H1 (cell line): ENCODE measurements around the gene CMSS1. TPM values are rescaled to one million over a fixed set of nuclear protein-coding genes. Genes with fewer than 3 reads are reported as not detected.
A peak's percentile ranks its signal among the peaks of the same experiment; 100 is the strongest.

Source experiments
- CTCF ChIA-PET: fragments of 300-600 bp; sonication (Branson Sonifier 250); formaldehyde crosslinking; loops from one replicate; lab custom pipeline; 2021; ENCODE audit not compliant: partially characterized antibody; lab: Charles Lee
- POLR2A ChIA-PET: fragments of 300-600 bp; sonication (Branson Sonifier 250); formaldehyde crosslinking; loops from one replicate; lab custom pipeline; 2021; ENCODE audit warnings: inconsistent platforms; ENCODE audit not compliant: partially characterized antibody; lab: Charles Lee
- DNase-seq, 2 experiments: peaks; one replicate each; pipeline versions ENCODE4 v3.0.0 to v3.0.0-alpha.2; 2010 to 2022; ENCODE audit warnings: low spot score in 2 of 2, low read depth in 1 of 2, mixed read lengths in 1 of 2
- FAIRE-seq: peaks from 2 replicates; lab custom pipeline; 2011; peaks lifted over from hg19 to GRCh38; lab: Jason Lieb, UNC
- H2AFZ ChIP-seq: 2 replicates; pipeline ENCODE4 v1.8.1; 2012; ENCODE audit warnings: low read length, inconsistent platforms
- H2AK5ac ChIP-seq: 2 replicates; pipeline ENCODE4 v1.6.1; 2013; ENCODE audit warnings: low read depth, low read length
- H2BK120ac ChIP-seq: replicated peaks from 2 replicates; pipeline ENCODE3; 2013; ENCODE audit warnings: low read depth, low read length, inconsistent platforms
- H2BK12ac ChIP-seq: 2 replicates; pipeline ENCODE4 v1.6.1; 2013; ENCODE audit warnings: low read depth, low read length
- H2BK15ac ChIP-seq: 2 replicates; pipeline ENCODE4 v1.6.1; 2013; ENCODE audit warnings: low read length
- H2BK20ac ChIP-seq: 2 replicates; pipeline ENCODE4 v1.6.1; 2013; ENCODE audit warnings: low read length
- H2BK5ac ChIP-seq: 2 replicates; pipeline ENCODE4 v1.6.1; 2013; ENCODE audit warnings: low read depth, low read length
- H3K14ac ChIP-seq: 2 replicates; pipeline ENCODE4 v1.6.1; 2013; ENCODE audit warnings: inconsistent platforms; ENCODE audit not compliant: insufficient read length
- H3K18ac ChIP-seq: 2 replicates; pipeline ENCODE4 v1.6.1; 2013; ENCODE audit warnings: low read length; ENCODE audit errors: extremely low read depth
- H3K23ac ChIP-seq: 2 replicates; pipeline ENCODE4 v1.6.1; 2013; ENCODE audit warnings: inconsistent platforms; ENCODE audit not compliant: insufficient read length
- H3K23me2 ChIP-seq: 2 replicates; pipeline ENCODE4 v1.6.1; 2013; ENCODE audit warnings: low read depth, low read length
- H3K27ac ChIP-seq: 2 replicates; pipeline ENCODE4 v1.6.1; 2011; ENCODE audit warnings: low read depth, low read length, inconsistent platforms
- H3K27me3 ChIP-seq, 4 experiments: replicated peaks in 1 of 4; 1 replicate in 1 of 4; 2 replicates in 3 of 4; pipeline versions ENCODE4 v1.6.1 to v1.8.1; 2011 to 2013; ENCODE audit warnings: low read length in 3 of 4, mild to moderate bottlenecking in 3 of 4, inconsistent platforms in 2 of 4, mixed read lengths in 2 of 4, moderate library complexity in 1 of 4; ENCODE audit not compliant: control insufficient read depth in 3 of 4, insufficient read depth in 3 of 4; ENCODE audit errors: extremely low read depth in 1 of 4
- H3K36me3 ChIP-seq, 4 experiments: 2 replicates each; pipeline versions ENCODE4 v1.6.1 to v1.8.1; 2011 to 2013; ENCODE audit warnings: mild to moderate bottlenecking in 4 of 4, low read length in 3 of 4, moderate library complexity in 2 of 4, control low read depth in 1 of 4, inconsistent platforms in 1 of 4; ENCODE audit not compliant: insufficient read depth in 4 of 4, control insufficient read depth in 2 of 4
- H3K4ac ChIP-seq: replicated peaks from 2 replicates; pipeline ENCODE3; 2013; ENCODE audit warnings: low read length, low read depth, mixed read lengths, inconsistent platforms; ENCODE audit not compliant: insufficient read length
- H3K4me1 ChIP-seq, 4 experiments: replicated peaks in 1 of 4; 1 replicate in 1 of 4; 2 replicates in 3 of 4; pipeline versions ENCODE4 v1.6.1 to v1.8.1; 2011 to 2013; ENCODE audit warnings: low read length in 3 of 4, inconsistent platforms in 2 of 4, mixed read lengths in 1 of 4; ENCODE audit not compliant: insufficient read depth in 4 of 4, control insufficient read depth in 3 of 4
- H3K4me2 ChIP-seq, 2 experiments: 2 replicates each; pipeline versions ENCODE4 v1.6.1 to v1.8.1; 2011 to 2013; ENCODE audit warnings: low read depth in 2 of 2, low read length in 2 of 2, control low read depth in 1 of 2, inconsistent platforms in 1 of 2, mild to moderate bottlenecking in 1 of 2; ENCODE audit not compliant: insufficient read depth in 1 of 2
- H3K4me3 ChIP-seq, 4 experiments: fragments of 200-600, 300-600 bp in 1 of 4; sonication (generic), shearing (Covaris generic), sonication (Bioruptor Twin) in 1 of 4; 2 replicates each; pipeline versions ENCODE4 v1.5.1 to v1.8.1; 2011 to 2016; ENCODE audit warnings: low read length in 4 of 4, low read depth in 3 of 4, control low read depth in 2 of 4, inconsistent platforms in 2 of 4, mild to moderate bottlenecking in 2 of 4, mixed read lengths in 1 of 4, moderate library complexity in 1 of 4; ENCODE audit not compliant: insufficient read depth in 2 of 4; ENCODE audit errors: extremely low read depth in 1 of 4
- H3K56ac ChIP-seq: replicated peaks from 2 replicates; pipeline ENCODE3; 2013; ENCODE audit warnings: low read depth, mild to moderate bottlenecking, mixed read lengths, low read length, inconsistent platforms; ENCODE audit not compliant: insufficient read length
- H3K79me1 ChIP-seq: 2 replicates; pipeline ENCODE4 v1.6.1; 2013; ENCODE audit warnings: low read depth, low read length, control low read depth
- H3K79me2 ChIP-seq, 2 experiments: 2 replicates each; pipeline versions ENCODE4 v1.6.1 to v1.8.1; 2012 to 2013; ENCODE audit warnings: low read length in 2 of 2, mild to moderate bottlenecking in 2 of 2, inconsistent platforms in 1 of 2; ENCODE audit not compliant: insufficient read depth in 2 of 2, control insufficient read depth in 1 of 2
- H3K9ac ChIP-seq, 4 experiments: replicated peaks in 1 of 4; 1 replicate in 1 of 4; 2 replicates in 3 of 4; pipeline versions ENCODE4 v1.6.1 to v1.8.1; 2011 to 2013; ENCODE audit warnings: low read depth in 3 of 4, low read length in 3 of 4, control low read depth in 2 of 4, mild to moderate bottlenecking in 2 of 4, moderate library complexity in 2 of 4, inconsistent platforms in 1 of 4; ENCODE audit errors: extremely low read depth in 1 of 4
- H3K9me3 ChIP-seq, 2 experiments: 2 replicates each; pipeline versions ENCODE4 v1.6.1 to v1.8.1; 2012 to 2013; ENCODE audit warnings: mild to moderate bottlenecking in 2 of 2, moderate library complexity in 2 of 2, control low read depth in 1 of 2, inconsistent platforms in 1 of 2, low read depth in 1 of 2, low read length in 1 of 2, mixed read lengths in 1 of 2; ENCODE audit not compliant: insufficient read depth in 2 of 2
- H4K20me1 ChIP-seq, 2 experiments: replicated peaks in 1 of 2; 2 replicates each; pipeline versions ENCODE3 to v1.8.1; 2011 to 2013; ENCODE audit warnings: inconsistent platforms in 2 of 2, low read length in 2 of 2, mild to moderate bottlenecking in 1 of 2; ENCODE audit not compliant: insufficient read depth in 2 of 2, control insufficient read depth in 1 of 2
- H4K5ac ChIP-seq: 2 replicates; pipeline ENCODE4 v1.6.1; 2013; ENCODE audit warnings: low read length, low read depth, mixed read lengths, inconsistent platforms; ENCODE audit not compliant: insufficient read length
- H4K8ac ChIP-seq: 2 replicates; pipeline ENCODE4 v1.8.0; 2013; ENCODE audit warnings: mild to moderate bottlenecking, moderate library complexity, low read length, inconsistent platforms; ENCODE audit not compliant: insufficient read depth; ENCODE audit errors: extremely low read depth
- H4K91ac ChIP-seq: replicated peaks from 2 replicates; pipeline ENCODE3; 2013; ENCODE audit warnings: low read length, mixed read lengths, inconsistent platforms; ENCODE audit not compliant: insufficient read length
- BCL11A ChIP-seq, 2 experiments: IDR thresholded peaks; one replicate each; pipeline ENCODE4 v1.6.1; 2011; ENCODE audit warnings: low read depth in 2 of 2, low read length in 2 of 2, mild to moderate bottlenecking in 2 of 2
- CBX8 ChIP-seq: fragments of 300-800, 300-1000 bp; sonication (generic); IDR thresholded peaks from 2 replicates; pipeline ENCODE4 v1.7.1; 2016; ENCODE audit warnings: low read depth, low read length, borderline replicate concordance
- CHD1 ChIP-seq: IDR thresholded peaks from 2 replicates; pipeline ENCODE4 v1.6.1; 2012; ENCODE audit warnings: low read depth, low read length, improper control_type of control experiment
- GTF2F1 ChIP-seq: IDR thresholded peaks from 2 replicates; pipeline ENCODE4 v1.6.1; 2012; ENCODE audit warnings: low read depth, low read length, improper control_type of control experiment, borderline replicate concordance
- KDM1A ChIP-seq: fragments of 200-600, 300-600 bp; sonication (generic); IDR thresholded peaks from 2 replicates; pipeline ENCODE4 v1.7.1; 2016; ENCODE audit warnings: mild to moderate bottlenecking, low read length, borderline replicate concordance
- SP2 ChIP-seq: IDR thresholded peaks from 2 replicates; pipeline ENCODE4 v1.6.1; 2012; ENCODE audit warnings: mild to moderate bottlenecking, low read length, inconsistent platforms
- USF2 ChIP-seq: IDR thresholded peaks from 2 replicates; pipeline ENCODE4 v1.6.1; 2011; ENCODE audit warnings: low read length, improper control_type of control experiment
- WGBS, 2 experiments: shearing (Covaris generic) in 1 of 2; methylation state at CpG; one replicate each; pipeline versions ENCODE4 v1.1.6 to v1.1.7; 2013 to 2015; ENCODE audit warnings: low lambda C conversion rate in 2 of 2, mixed read lengths in 2 of 2, inconsistent platforms in 1 of 2, low coverage in 1 of 2, missing lambda C conversion rate in 1 of 2; ENCODE audit not compliant: insufficient replicate concordance in 2 of 2, insufficient coverage in 1 of 2, insufficient read length in 1 of 2; ENCODE audit errors: extremely low coverage in 1 of 2, missing lambda C conversion rate in 1 of 2; 5-methylcytosine and 5-hydroxymethylcytosine counted together
- polyA plus RNA-seq, 7 experiments: library from polyadenylated mRNA; depleted of rRNA in 3 of 7; stranded (reverse) in 5 of 7; unstranded in 2 of 7; fragments of >200 nt in 5 of 7; fragments of 200-250 nt in 2 of 7; gene quantifications; 1 replicate in 5 of 7; 2 replicates in 1 of 7; 4 replicates in 1 of 7; pipeline versions ENCODE4 v1.2.1 to v1.2.3, GENCODE V29; 2011 to 2013; ENCODE audit warnings: missing spikeins in 2 of 7, mixed read lengths in 2 of 7
- total RNA-seq: library from RNA; stranded (reverse); fragmentation: NEBNext Ultra II Directional; extraction: Animal tissue kit (Norgen Biotek cat#: 25700); gene quantifications from 2 replicates; pipeline ENCODE4 v1.2.1, GENCODE V29; 2021
- TF ChIP-seq, protein P1 (sequence below): IDR thresholded peaks from 2 replicates; pipeline ENCODE4 v1.6.1; 2012; ENCODE audit warnings: inconsistent platforms

CMSS1 gene
- total and polyA plus RNA-seq, 2 of the 8 experiments (the other 6 are each of a cell fraction or from before 2014, with no cell fraction given): 15.2 to 75.1 TPM

DNA sequence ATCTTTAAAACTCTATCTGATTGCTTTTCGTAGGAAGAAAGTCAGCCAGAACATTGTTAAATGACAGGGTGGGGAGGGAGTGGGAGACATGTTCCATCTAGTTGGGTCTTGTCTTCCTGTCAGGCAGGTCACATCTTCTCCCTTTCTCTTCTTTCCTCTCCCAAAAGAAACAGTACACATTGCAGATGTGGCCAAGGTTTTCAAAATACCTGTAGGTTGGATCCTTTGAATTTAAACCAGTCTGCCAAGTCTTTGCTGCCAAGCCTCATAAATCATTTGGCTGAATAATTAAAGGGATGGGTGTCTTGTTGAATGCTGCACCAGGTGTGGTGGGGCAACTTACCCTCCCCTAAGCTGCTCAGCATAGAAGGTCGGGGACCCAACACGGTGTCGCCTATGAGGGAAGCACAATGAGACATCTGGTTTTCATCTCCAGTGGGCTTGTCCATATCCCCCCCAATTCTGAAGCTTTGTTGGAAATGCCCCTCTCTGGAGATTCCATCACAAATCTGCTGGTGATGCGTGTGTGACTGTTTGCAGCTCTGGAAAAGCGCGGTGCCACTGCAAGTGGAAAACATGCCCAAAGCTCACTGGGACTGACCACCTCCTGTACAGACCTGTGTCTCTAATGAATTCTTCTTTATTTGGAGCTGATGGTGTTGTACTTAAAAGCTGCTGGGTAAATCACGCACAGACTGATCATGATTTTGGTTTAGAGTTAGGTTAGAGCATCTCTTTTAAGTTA lies 184.0 kb downstream of the CMSS1 start:
- no peak overlapping the region for H2AFZ ChIP-seq
- no peak overlapping the region for H4K5ac ChIP-seq
- DNase-seq: no peak
- no peak overlapping the region for H3K18ac ChIP-seq
- H3K9me3 ChIP-seq: no peaks in the 10 kb centered on the region; a peak in 1 of 4 replicates
- peaks cover 3 to 8% (median 5%) of the 10 kb centered on the region in 4 experiments; a peak in 5 of 7 replicates for H3K4me1 ChIP-seq
- FAIRE-seq: no peak
- H3K56ac ChIP-seq: no peak overlapping the region
- H3K23ac ChIP-seq: no peak overlapping the region
- POLR2A ChIA-PET: interaction anchor here (1.1 to 1.3 kb wide), 2 partner anchors 11 to 273 kb away, joined by 3 read pairs; no protein-coding TSS in a partner anchor
- H2BK20ac ChIP-seq: no peak overlapping the region
- H3K36me3 ChIP-seq: no peaks in the 10 kb centered on the region
- 93% methylated on average over 8 of the region's 8 CpGs; no CpG with 5 or more reads in 1 of the 2 experiments for WGBS, 2 experiments
- H2BK5ac ChIP-seq: no peak overlapping the region
- H2AK5ac ChIP-seq: no peak overlapping the region
- H3K9ac ChIP-seq: peak overlapping the region in 1 of 4 experiments; percentile 14; a peak in 1 of 7 replicates
- no peak overlapping the region for H3K14ac ChIP-seq
- no peak overlapping the region for H3K4me2 ChIP-seq
- no peak overlapping the region for H3K4me3 ChIP-seq
- no peak overlapping the region for H3K27ac ChIP-seq
- H2BK120ac ChIP-seq: no peak overlapping the region
- no peaks in the 10 kb centered on the region for H3K79me2 ChIP-seq
- H3K4ac ChIP-seq: no peak overlapping the region
- CTCF ChIA-PET: interaction anchor here (0.9 to 1.4 kb wide), 7 partner anchors 25 to 252 kb away, joined by 3 to 5 read pairs (median 4); no protein-coding TSS in a partner anchor
- H4K8ac ChIP-seq: no peak overlapping the region
- H3K79me1 ChIP-seq: no peaks in the 10 kb centered on the region
- no peak overlapping the region for H4K91ac ChIP-seq
- no peaks in the 10 kb centered on the region for H3K23me2 ChIP-seq
- H2BK15ac ChIP-seq: peak overlapping the region; percentile 48
- H2BK12ac ChIP-seq: no peak overlapping the region
- no peaks in the 10 kb centered on the region for H3K27me3 ChIP-seq
- no peaks in the 10 kb centered on the region for H4K20me1 ChIP-seq
- TF ChIP-seq USF2 (no peak), CHD1 (no peak), SP2 (no peak), CBX8 (no peak), BCL11A (IDR thresholded peaks at IDR 0.05; ENCODE audit: low read depth in 2 of 2, low read length in 2 of 2) (no peak), KDM1A (no peak), GTF2F1 (no peak)
- TF ChIP-seq, protein P1, sequence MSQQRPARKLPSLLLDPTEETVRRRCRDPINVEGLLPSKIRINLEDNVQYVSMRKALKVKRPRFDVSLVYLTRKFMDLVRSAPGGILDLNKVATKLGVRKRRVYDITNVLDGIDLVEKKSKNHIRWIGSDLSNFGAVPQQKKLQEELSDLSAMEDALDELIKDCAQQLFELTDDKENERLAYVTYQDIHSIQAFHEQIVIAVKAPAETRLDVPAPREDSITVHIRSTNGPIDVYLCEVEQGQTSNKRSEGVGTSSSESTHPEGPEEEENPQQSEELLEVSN: no peak
